K562 (cell line): Measurements from ENCODE around the gene CD72. TPM values are rescaled to one million over a fixed set of nuclear protein-coding genes. Genes with fewer than 3 reads are reported as not detected.

Experiments used
- ELF2 ChIP-seq: fragments of 250-450 bp; sonication (Bioruptor Pico); IDR thresholded peaks from 2 replicates; pipeline ENCODE4 v1.5.0; 2021; ENCODE audit warnings: mild to moderate bottlenecking
- HMGN3 ChIP-seq: IDR thresholded peaks from 2 replicates; pipeline ENCODE4 v1.6.1; 2011; ENCODE audit warnings: borderline replicate concordance, low read depth, mild to moderate bottlenecking, mixed read lengths, low read length; ENCODE audit not compliant: insufficient read length; ENCODE audit errors: extremely low read depth
- KLF1 ChIP-seq: fragments of 450-650 bp; IDR thresholded peaks from 2 replicates; pipeline ENCODE4 v1.6.1; 2016; ENCODE audit warnings: missing genetic modification characterization, missing compliant biosample characterization
- POLR2AphosphoS5 ChIP-seq: IDR thresholded peaks from 2 replicates; pipeline ENCODE4 v1.6.1; 2011; ENCODE audit warnings: mild to moderate bottlenecking, low read depth, low read length, moderate library complexity; ENCODE audit not compliant: control insufficient read depth, insufficient read depth
- RBBP5 ChIP-seq: fragments of 200-600 bp; sonication (generic); IDR thresholded peaks from 2 replicates; pipeline ENCODE4 v1.6.1; 2012; ENCODE audit warnings: borderline replicate concordance, mild to moderate bottlenecking, low read length, control low read depth, inconsistent platforms; ENCODE audit not compliant: insufficient read depth, poor library complexity, severe bottlenecking
- SIX5 ChIP-seq, 2 experiments: IDR thresholded peaks; 2 replicates each; pipeline ENCODE4 v1.6.1; 2011; ENCODE audit warnings: low read length in 2 of 2, borderline replicate concordance in 1 of 2, low read depth in 1 of 2, mild to moderate bottlenecking in 1 of 2, moderate library complexity in 1 of 2; ENCODE audit not compliant: insufficient read depth in 1 of 2
- SMARCE1 ChIP-seq: fragments of 450-650 bp; IDR thresholded peaks from 2 replicates; pipeline ENCODE4 v1.7.1; 2016; ENCODE audit warnings: mild to moderate bottlenecking
- SRSF3 ChIP-seq: fragments of 200-400 bp; formaldehyde crosslinking; IDR thresholded peaks from 2 replicates; pipeline ENCODE4 v1.6.1; 2016; ENCODE audit warnings: mild to moderate bottlenecking, low read length, moderate library complexity; ENCODE audit not compliant: insufficient read depth
- STAT5A ChIP-seq: IDR thresholded peaks from 2 replicates; pipeline ENCODE4 v1.6.1; 2012; ENCODE audit warnings: low read length, inconsistent platforms, borderline replicate concordance
- ZNF174 ChIP-seq: fragments of 250-450 bp; sonication (Bioruptor Pico); IDR thresholded peaks from 2 replicates; pipeline ENCODE4 v1.4.0; 2020; ENCODE audit warnings: mild to moderate bottlenecking
- ZNF23 ChIP-seq: fragments of 250-450 bp; sonication (Bioruptor Pico); IDR thresholded peaks from 2 replicates; pipeline ENCODE4 v1.4.0; 2020; ENCODE audit warnings: mild to moderate bottlenecking
- polyA plus RNA-seq, 8 experiments: library from polyadenylated mRNA; depleted of rRNA in 4 of 8; stranded (reverse) in 5 of 8; unstranded in 3 of 8; fragments of >200 nt; fragmentation: Nextera tagmentation in 2 of 8; fragmentation: Illumina TruSeq in 1 of 8; extraction: Ambion mirVana in 2 of 8; extraction: Trizol in 1 of 8; gene quantifications; 2 replicates each; pipeline versions ENCODE4 v1.2.1 to v1.2.3, GENCODE V29; 2011 to 2014; ENCODE audit warnings: inconsistent platforms in 1 of 8, missing spikeins in 1 of 8
- total RNA-seq, 7 experiments: library from RNA; depleted of rRNA in 6 of 7; stranded (reverse); fragments of >200 nt in 6 of 7; fragmentation: Illumina TruSeq in 2 of 7; extraction: Trizol in 2 of 7; gene quantifications; 2 replicates each; pipeline versions ENCODE4 v1.2.1 to v1.2.3, GENCODE V29; 2011 to 2021; ENCODE audit warnings: low replicate concordance in 1 of 7
- TF ChIP-seq, protein P1 (sequence below): fragments of 250-450 bp; sonication (Bioruptor Pico); IDR thresholded peaks from 2 replicates; pipeline ENCODE4 v1.4.0; 2020
- TF ChIP-seq, protein P2 (sequence below): fragments of 450-650 bp; IDR thresholded peaks from 2 replicates; pipeline ENCODE4 v1.6.1; 2016; ENCODE audit warnings: low read depth, mild to moderate bottlenecking, moderate library complexity
- TF ChIP-seq, protein P3 (sequence below): fragments of 450-650 bp; IDR thresholded peaks from 2 replicates; pipeline ENCODE4 v1.6.1; 2014; ENCODE audit warnings: low read depth, mild to moderate bottlenecking, moderate library complexity, borderline replicate concordance
- TF ChIP-seq, protein P4 (sequence below): sonication (generic); formaldehyde crosslinking; IDR thresholded peaks from 2 replicates; pipeline ENCODE4 v1.8.1; 2023; ENCODE audit warnings: mild to moderate bottlenecking, missing genetic modification reagents

Gene CD72
- total and polyA plus RNA-seq, 9 of the 15 experiments (the other 6 are each of a cell fraction or from before 2014, with no cell fraction given): 0.11 to 0.78 (median 0.27) TPM; not detected in 1

DNA sequence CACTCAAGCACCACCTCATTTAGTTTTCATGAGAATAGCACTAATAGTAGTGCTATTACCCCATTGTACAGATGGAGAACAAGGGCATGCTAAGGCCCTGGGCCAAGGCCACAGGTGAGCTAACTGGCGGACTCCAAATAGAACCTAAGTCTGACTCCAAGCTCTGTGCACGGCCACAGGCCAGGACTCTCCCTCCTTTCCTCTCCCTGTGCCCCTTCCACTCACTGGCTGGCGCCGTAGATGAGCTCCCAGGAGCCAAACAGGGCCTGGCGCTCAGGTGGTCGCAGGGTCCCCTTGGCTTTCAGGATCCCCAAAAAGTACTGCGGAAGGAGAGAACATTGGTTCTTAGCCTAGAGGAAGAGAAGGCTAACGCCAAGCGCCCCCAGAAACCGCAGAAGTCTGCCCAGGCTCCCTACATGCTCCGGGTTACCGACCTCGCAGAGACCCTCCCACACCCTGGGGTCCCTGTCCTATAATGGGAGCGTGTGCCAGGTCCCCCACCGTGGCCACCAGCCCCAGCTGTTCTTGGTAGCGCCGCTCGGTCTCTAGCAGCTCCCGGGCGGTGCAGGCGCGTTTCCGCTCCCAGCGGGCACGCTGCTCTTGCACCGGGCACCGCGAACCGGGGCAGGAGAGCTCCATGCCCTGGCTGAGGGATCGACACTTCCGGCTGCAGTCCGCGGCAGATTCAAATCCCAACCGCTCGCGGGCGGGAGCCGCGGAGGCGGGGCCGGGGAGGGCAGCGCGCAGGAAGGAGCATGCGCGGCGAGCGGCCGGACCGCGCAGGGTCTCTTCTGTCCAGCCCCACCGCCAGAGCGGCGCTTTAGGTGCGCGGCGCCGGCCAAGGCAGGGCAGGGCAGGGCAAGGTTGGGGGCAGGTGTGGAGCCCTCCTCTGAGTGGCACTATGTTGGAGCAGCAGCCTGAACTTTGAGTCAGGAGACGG, 46.6 kb upstream of the CD72 start, which contains the start of gene ARHGEF39 (continued):
- TF ChIP-seq, protein P1, sequence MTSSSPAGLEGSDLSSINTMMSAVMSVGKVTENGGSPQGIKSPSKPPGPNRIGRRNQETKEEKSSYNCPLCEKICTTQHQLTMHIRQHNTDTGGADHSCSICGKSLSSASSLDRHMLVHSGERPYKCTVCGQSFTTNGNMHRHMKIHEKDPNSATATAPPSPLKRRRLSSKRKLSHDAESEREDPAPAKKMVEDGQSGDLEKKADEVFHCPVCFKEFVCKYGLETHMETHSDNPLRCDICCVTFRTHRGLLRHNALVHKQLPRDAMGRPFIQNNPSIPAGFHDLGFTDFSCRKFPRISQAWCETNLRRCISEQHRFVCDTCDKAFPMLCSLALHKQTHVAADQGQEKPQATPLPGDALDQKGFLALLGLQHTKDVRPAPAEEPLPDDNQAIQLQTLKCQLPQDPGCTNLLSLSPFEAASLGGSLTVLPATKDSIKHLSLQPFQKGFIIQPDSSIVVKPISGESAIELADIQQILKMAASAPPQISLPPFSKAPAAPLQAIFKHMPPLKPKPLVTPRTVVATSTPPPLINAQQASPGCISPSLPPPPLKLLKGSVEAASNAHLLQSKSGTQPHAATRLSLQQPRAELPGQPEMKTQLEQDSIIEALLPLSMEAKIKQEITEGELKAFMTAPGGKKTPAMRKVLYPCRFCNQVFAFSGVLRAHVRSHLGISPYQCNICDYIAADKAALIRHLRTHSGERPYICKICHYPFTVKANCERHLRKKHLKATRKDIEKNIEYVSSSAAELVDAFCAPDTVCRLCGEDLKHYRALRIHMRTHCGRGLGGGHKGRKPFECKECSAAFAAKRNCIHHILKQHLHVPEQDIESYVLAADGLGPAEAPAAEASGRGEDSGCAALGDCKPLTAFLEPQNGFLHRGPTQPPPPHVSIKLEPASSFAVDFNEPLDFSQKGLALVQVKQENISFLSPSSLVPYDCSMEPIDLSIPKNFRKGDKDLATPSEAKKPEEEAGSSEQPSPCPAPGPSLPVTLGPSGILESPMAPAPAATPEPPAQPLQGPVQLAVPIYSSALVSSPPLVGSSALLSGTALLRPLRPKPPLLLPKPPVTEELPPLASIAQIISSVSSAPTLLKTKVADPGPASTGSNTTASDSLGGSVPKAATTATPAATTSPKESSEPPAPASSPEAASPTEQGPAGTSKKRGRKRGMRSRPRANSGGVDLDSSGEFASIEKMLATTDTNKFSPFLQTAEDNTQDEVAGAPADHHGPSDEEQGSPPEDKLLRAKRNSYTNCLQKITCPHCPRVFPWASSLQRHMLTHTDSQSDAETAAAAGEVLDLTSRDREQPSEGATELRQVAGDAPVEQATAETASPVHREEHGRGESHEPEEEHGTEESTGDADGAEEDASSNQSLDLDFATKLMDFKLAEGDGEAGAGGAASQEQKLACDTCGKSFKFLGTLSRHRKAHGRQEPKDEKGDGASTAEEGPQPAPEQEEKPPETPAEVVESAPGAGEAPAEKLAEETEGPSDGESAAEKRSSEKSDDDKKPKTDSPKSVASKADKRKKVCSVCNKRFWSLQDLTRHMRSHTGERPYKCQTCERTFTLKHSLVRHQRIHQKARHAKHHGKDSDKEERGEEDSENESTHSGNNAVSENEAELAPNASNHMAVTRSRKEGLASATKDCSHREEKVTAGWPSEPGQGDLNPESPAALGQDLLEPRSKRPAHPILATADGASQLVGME (CRISPR knock-in tag): no peak
- TF ChIP-seq, protein P2, sequence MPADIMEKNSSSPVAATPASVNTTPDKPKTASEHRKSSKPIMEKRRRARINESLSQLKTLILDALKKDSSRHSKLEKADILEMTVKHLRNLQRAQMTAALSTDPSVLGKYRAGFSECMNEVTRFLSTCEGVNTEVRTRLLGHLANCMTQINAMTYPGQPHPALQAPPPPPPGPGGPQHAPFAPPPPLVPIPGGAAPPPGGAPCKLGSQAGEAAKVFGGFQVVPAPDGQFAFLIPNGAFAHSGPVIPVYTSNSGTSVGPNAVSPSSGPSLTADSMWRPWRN: no peak
- TF ChIP-seq KLF1 (tag) (no peak), POLR2AphosphoS5 (no peak; the same call in 1 of the 2 replicates), HMGN3 (peak; percentile 66), RBBP5 (peak; percentile 65), SRSF3 (no peak), SMARCE1 (no peak), SIX5 (IDR thresholded peaks at IDR 0.05; ENCODE audit: borderline replicate concordance in 1 of 2, insufficient read depth in 1 of 2, low read depth in 1 of 2, low read length in 2 of 2) (no peak), ZNF23 (CRISPR knock-in tag) (no peak), ZNF174 (CRISPR knock-in tag) (no peak), ELF2 (peak; percentile 61), STAT5A (no peak)
- TF ChIP-seq, protein P3, sequence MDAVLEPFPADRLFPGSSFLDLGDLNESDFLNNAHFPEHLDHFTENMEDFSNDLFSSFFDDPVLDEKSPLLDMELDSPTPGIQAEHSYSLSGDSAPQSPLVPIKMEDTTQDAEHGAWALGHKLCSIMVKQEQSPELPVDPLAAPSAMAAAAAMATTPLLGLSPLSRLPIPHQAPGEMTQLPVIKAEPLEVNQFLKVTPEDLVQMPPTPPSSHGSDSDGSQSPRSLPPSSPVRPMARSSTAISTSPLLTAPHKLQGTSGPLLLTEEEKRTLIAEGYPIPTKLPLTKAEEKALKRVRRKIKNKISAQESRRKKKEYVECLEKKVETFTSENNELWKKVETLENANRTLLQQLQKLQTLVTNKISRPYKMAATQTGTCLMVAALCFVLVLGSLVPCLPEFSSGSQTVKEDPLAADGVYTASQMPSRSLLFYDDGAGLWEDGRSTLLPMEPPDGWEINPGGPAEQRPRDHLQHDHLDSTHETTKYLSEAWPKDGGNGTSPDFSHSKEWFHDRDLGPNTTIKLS: no peak
- TF ChIP-seq, protein P4, sequence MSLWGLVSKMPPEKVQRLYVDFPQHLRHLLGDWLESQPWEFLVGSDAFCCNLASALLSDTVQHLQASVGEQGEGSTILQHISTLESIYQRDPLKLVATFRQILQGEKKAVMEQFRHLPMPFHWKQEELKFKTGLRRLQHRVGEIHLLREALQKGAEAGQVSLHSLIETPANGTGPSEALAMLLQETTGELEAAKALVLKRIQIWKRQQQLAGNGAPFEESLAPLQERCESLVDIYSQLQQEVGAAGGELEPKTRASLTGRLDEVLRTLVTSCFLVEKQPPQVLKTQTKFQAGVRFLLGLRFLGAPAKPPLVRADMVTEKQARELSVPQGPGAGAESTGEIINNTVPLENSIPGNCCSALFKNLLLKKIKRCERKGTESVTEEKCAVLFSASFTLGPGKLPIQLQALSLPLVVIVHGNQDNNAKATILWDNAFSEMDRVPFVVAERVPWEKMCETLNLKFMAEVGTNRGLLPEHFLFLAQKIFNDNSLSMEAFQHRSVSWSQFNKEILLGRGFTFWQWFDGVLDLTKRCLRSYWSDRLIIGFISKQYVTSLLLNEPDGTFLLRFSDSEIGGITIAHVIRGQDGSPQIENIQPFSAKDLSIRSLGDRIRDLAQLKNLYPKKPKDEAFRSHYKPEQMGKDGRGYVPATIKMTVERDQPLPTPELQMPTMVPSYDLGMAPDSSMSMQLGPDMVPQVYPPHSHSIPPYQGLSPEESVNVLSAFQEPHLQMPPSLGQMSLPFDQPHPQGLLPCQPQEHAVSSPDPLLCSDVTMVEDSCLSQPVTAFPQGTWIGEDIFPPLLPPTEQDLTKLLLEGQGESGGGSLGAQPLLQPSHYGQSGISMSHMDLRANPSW (CRISPR knock-in tag): no peak
